ENCODE results near the gene SORD.
"Not testable (repeated sequence)": the region's sequence is repeated elsewhere in the genome, so short reads cannot be mapped to it uniquely, and the experiment has no call there.

Gene SORD

GRCh38 chr15:45022871-45023658, at the start of gene SORD:
SORD (plus strand) TSS chr15:45023195; CDS start chr15:45023284, 89 bp downstream.
- peak; percentile 80 for DNase-seq

- DNase-seq: not testable (repeated sequence)
These were observed 46.8 kb upstream of the SORD start for GRCh38 chr15:44976183-44976582.

GRCh38 chr15:44977781-44978180, 45.2 kb upstream of the SORD start:
- not testable (repeated sequence) for DNase-seq

GRCh38 chr15:44979617-44980339, 43.2 kb upstream of the SORD start:
- not testable (repeated sequence) for DNase-seq

GRCh38 chr15:44984144-44984543, 38.9 kb upstream of the SORD start:
- DNase-seq: not testable (repeated sequence)

- not testable (repeated sequence) for DNase-seq
These were observed 36.5 kb upstream of the SORD start for GRCh38 chr15:44986346-44987055.

DNA sequence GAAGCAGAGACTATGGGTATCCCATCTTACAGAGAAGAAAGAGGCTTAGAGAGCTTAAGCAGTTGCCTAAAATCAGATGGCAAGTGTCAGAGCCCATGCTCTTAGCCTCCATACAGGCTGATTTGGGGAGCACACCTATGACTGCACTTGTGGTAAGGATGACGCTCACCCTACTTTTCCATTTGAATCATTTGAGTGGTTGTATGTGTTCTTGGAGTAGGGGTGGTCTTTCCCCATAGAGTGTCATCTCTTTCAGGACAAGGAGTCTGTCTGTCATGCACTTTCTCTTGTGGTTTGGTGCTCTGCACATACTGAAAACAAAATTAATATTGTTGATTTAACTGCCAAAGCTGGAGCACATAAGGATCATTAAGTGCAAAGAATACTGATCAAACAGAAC, 35.3 kb upstream of the SORD start:
- not testable (repeated sequence) for DNase-seq

- DNase-seq: not testable (repeated sequence)
These were observed 34.7 kb upstream of the SORD start for GRCh38 chr15:44988184-44988869.

DNA sequence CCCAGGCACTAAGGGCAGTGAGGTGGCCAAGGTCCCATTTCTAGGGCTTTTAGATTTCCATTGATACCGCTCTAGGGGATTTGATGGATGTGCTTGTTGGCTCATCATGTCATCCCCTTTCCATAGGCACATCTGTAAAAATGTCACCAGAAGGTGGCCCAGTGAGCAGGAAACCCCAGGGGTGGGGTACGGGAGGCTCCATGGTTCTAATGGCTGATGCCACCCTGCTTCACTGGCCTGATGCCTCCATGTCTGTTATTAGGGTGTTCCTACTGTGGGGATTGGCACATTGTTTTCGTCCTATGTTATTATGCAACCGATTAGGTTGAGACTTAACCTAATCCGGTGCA, 34.1 kb upstream of the SORD start:
- not testable (repeated sequence) for DNase-seq

DNA sequence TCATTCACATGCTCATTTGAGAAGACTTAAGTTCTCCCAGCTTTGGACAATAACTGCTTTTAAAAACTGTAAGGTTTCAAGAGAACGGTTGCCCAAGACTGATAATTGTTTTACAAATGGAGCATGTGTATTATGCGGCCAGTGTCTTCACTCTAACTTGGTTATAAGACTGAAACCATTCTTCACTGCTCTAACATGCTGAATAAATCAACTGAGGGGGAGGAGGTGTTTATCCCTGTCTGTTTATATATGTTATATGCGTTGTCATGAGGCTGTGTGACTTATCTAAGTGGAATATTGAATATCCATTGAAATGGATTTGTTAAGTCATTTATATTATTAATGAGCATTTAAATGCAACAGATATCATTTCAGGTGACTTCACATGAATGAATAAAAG, 25.4 kb upstream of the SORD start:
- not testable (repeated sequence) for DNase-seq

GRCh38 chr15:44999105-44999504, 23.9 kb upstream of the SORD start:
- no peak for DNase-seq

DNA sequence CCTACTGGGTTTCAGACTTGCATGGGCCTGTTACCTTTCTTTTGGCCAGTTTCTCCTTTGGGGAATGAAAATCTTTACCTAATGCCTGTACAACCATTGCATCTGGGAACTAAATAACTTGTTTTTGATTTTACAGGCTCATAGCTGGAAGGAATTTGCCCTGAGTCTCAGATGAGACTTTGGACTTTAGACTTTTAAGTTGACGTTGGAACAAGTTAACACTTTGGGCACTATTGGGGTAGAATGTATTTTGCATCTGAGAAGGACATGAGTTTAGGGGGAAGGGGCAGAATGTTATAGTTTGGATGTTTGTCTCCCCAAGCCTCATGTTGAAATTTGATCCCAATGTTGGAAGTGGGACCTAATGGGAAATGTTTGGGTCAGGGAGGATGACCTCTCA, 21.8 kb upstream of the SORD start:
- DNase-seq: not testable (repeated sequence)

GRCh38 chr15:45003731-45004410, 19.1 kb upstream of the SORD start:
- DNase-seq: not testable (repeated sequence)

DNA sequence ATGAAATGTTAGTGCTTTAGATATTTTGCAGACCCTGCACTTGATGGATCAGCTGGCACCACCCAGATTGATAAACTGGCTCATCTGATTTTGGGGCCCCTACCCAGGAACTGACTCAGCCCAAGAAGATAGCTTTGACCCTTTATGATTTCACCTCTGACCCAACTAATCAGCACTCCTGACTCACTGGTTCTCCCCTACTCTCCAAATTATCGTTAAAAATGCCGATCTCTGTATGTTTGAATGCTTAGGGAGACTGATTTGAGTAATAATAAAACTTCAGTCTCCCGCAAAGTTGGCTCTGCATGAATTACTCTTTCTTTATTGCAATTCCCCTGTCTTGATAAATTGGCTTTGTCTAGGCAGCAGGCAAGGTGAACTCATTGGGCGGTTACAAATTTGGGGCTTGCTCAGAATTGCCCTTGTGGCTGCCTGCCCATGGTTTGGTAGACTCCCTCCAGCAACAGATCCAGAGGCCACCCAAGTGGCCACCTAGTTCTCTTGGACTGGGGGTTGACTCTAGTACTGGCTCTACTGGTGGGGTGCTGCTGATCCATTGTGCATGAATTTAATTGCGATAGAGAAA, 18.3 kb upstream of the SORD start:
- DNase-seq: not testable (repeated sequence)

DNA sequence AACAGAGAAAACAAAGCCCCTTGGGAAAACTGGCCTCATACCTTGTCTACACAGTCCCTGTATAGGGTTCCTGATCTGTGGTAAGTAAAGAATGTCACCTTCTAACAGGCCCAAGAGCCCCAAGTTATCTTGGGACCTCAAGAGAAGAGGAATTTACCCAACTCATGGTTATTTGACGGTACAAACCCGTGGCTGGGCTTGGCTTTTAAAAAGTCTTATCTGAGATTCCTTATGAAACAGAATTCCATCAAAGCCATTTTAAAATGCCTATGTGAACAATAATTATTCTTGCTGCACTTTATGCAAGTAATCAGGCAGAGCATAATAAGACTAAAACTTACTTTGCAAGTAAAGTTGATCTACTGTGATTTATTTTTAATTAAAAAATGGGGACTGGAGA, 13.9 kb upstream of the SORD start:
- DNase-seq: no peak

GRCh38 chr15:45015114-45015513, 7.9 kb upstream of the SORD start:
- not testable (repeated sequence) for DNase-seq

DNA sequence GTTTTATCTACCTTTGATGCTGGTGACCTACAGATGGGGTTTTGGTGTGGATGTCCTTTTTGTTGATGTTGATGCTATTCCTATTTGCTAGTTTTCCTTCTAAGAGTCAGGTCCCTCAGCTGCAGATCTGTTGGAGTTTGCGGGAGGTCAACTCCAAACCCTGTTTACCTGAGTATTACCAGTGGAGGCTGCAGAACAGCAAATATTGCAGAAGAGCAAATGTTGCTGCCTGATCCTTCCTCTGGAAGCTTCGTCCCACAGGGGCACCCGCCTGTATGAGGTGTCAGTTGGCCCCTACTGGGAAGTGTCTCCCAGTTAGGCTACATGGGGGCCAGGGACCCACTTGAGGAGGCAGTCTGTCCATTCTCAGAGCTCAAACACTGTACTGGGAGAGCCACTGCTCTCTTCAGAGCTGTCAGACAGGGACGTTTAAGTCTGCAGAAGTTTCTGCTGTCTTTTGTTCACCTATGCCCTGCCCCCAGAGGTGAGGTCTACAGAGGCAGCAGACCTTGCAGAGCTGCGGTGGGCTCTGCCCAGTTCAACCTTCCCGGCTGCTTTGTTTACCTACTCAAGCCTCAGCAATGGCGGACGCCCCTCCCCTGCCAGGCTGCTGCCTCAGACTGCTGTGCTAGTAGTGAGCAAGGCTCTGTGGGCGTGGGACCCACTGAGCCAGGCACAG, 2.6 kb upstream of the SORD start:
- DNase-seq: not testable (repeated sequence)

- DNase-seq: not testable (repeated sequence)
These were observed 2.1 kb upstream of the SORD start for GRCh38 chr15:45020901-45021259.

GRCh38 chr15:45021348-45021747, 1.6 kb upstream of the SORD start:
- DNase-seq: no peak

- peak; percentile 8 for DNase-seq
These were observed 747 bp downstream of the SORD start for GRCh38 chr15:45023659-45024225.

GRCh38 chr15:45024649-45025048, 1.7 kb downstream of the SORD start:
- DNase-seq: not testable (repeated sequence)

Measured in NCI-H2227 treated with DMSO at 0.1 percent for 48 hours (cell line).